Hepatocyte (in vitro differentiated cells): ENCODE data around the gene UBE2L6. TPM values are rescaled to one million over a fixed set of nuclear protein-coding genes. Genes with fewer than 3 reads are reported as not detected.

Experiments
- DNase-seq: peaks from one replicate; pipeline ENCODE4 v3.0.0-alpha.2; 2016; ENCODE audit warnings: low spot score
- H2AFZ ChIP-seq: fragments of 200-600 bp; sonication (generic); 2 replicates; pipeline ENCODE4 v1.6.0; 2016; ENCODE audit warnings: antibody characterized with exemption, mild to moderate bottlenecking
- H3K27ac ChIP-seq: fragments of 200-600 bp; sonication (generic); 2 replicates; pipeline ENCODE4 v1.5.1; 2016; ENCODE audit warnings: mild to moderate bottlenecking
- H3K27me3 ChIP-seq: fragments of 200-600 bp; sonication (generic); 2 replicates; pipeline ENCODE4 v1.6.1; 2016
- H3K36me3 ChIP-seq: fragments of 200-600 bp; sonication (generic); replicated peaks from 2 replicates; pipeline ENCODE4 v1.5.1; 2016; ENCODE audit warnings: low read depth; ENCODE audit not compliant: insufficient read depth
- H3K4me1 ChIP-seq: fragments of 200-600 bp; sonication (generic); 2 replicates; pipeline ENCODE4 v1.5.1; 2016; ENCODE audit warnings: mild to moderate bottlenecking, moderate library complexity; ENCODE audit not compliant: insufficient read depth
- H3K4me2 ChIP-seq: fragments of 200-600 bp; sonication (generic); 2 replicates; pipeline ENCODE4 v1.6.0; 2016
- H3K4me3 ChIP-seq: fragments of 200-600 bp; sonication (generic); 2 replicates; pipeline ENCODE4 v1.5.1; 2016; ENCODE audit warnings: mild to moderate bottlenecking
- H3K79me2 ChIP-seq: fragments of 200-600 bp; sonication (generic); 2 replicates; pipeline ENCODE4 v1.6.0; 2017; ENCODE audit warnings: mild to moderate bottlenecking
- H3K9me2 ChIP-seq: fragments of 200-600 bp; sonication (generic); replicated peaks from 2 replicates; pipeline ENCODE4 v1.6.0; 2017; ENCODE audit warnings: mild to moderate bottlenecking; ENCODE audit not compliant: insufficient read depth
- H3K9me3 ChIP-seq: fragments of 200-600 bp; sonication (generic); 2 replicates; pipeline ENCODE4 v1.5.1; 2016; ENCODE audit warnings: low read depth, mild to moderate bottlenecking
- H4K20me1 ChIP-seq: fragments of 200-600 bp; sonication (generic); 2 replicates; pipeline ENCODE4 v1.6.0; 2016; ENCODE audit warnings: mild to moderate bottlenecking; ENCODE audit not compliant: insufficient read depth, poor library complexity, severe bottlenecking
- CTCF ChIP-seq: fragments of 200-600 bp; sonication (generic); IDR thresholded peaks from 2 replicates; pipeline ENCODE4 v1.5.1; 2016; ENCODE audit warnings: antibody characterized with exemption, mild to moderate bottlenecking; ENCODE audit not compliant: poor library complexity
- EZH2 ChIP-seq: fragments of 200-600 bp; sonication (generic); IDR thresholded peaks from 2 replicates; pipeline ENCODE4 v1.6.1; 2016; ENCODE audit warnings: antibody characterized with exemption, mild to moderate bottlenecking, borderline replicate concordance
- EZH2phosphoT487 ChIP-seq: fragments of 200-600 bp; sonication (generic); IDR thresholded peaks from one replicate; pipeline ENCODE4 v1.6.1; 2018; ENCODE audit warnings: antibody characterized with exemption, mild to moderate bottlenecking, low read depth, moderate library complexity; ENCODE audit not compliant: unreplicated experiment, severe bottlenecking
- WGBS: methylation state at CpG from one replicate; pipeline ENCODE4 v1.1.6; 2016; ENCODE audit warnings: low lambda C conversion rate; ENCODE audit errors: missing lambda C conversion rate; 5-methylcytosine and 5-hydroxymethylcytosine counted together
- polyA plus RNA-seq: library from polyadenylated mRNA; unstranded; fragments of >200 nt; fragmentation: Nextera tagmentation; extraction: Ambion mirVana; gene quantifications from 2 replicates; pipeline ENCODE4 v1.2.1, GENCODE V29; 2016
- total RNA-seq: library from RNA; depleted of rRNA; stranded (reverse); fragments of >200 nt; gene quantifications from 2 replicates; pipeline ENCODE4 v1.2.3, GENCODE V29; 2014

Gene UBE2L6
- 40.6 and 45.7 TPM in 2 replicates for total RNA-seq
- polyA plus RNA-seq: 109 and 113 TPM in 2 replicates

- Histone ChIP-seq H3K27ac (peak within 1 kb of the TSS; percentile 76), H2AFZ (peak within 1 kb of the TSS; percentile 99), H3K4me3 (peak within 1 kb of the TSS; percentile 91), H3K4me2 (peak within 1 kb of the TSS; percentile 94), H3K4me1 (peaks cover 3% of the 10 kb centered on the region), H3K36me3 (no peaks in the 10 kb centered on the region), H3K9me2 (no peaks in the 10 kb centered on the region), H3K27me3 (no peaks in the 10 kb centered on the region), H3K79me2 (peaks cover 28% of the 10 kb centered on the region), H3K9me3 (no peaks in the 10 kb centered on the region), H4K20me1 (no peaks in the 10 kb centered on the region)
- DNase-seq: peak; percentile 78
- no peak for TF ChIP-seq CTCF
- TF ChIP-seq EZH2phosphoT487: no peak
- TF ChIP-seq EZH2: no peak
- under 1% methylated on average over 56 of the region's 92 CpGs for WGBS
Observed at GRCh38 chr11:57567515-57568329, at the start of gene UBE2L6. Gene UBE2L6 (minus strand): TSS chr11:57567672. CDS start chr11:57567611, 61 bp downstream.

GRCh38 chr11:57616595-57616994, 49.1 kb upstream of the UBE2L6 start:
- 82% methylated on average over 3 of the region's 3 CpGs for WGBS
- Histone ChIP-seq H3K9me2 (no peaks in the 10 kb centered on the region), H3K9me3 (no peaks in the 10 kb centered on the region), H4K20me1 (no peaks in the 10 kb centered on the region), H3K36me3 (no peaks in the 10 kb centered on the region), H3K4me3 (no peak overlapping the region), H3K4me2 (no peak overlapping the region), H3K4me1 (no peaks in the 10 kb centered on the region), H2AFZ (no peak overlapping the region), H3K79me2 (no peaks in the 10 kb centered on the region), H3K27ac (no peak overlapping the region), H3K27me3 (no peaks in the 10 kb centered on the region)
- no peak for DNase-seq
- TF ChIP-seq EZH2phosphoT487 (no peak), EZH2 (no peak), CTCF (no peak)

GRCh38 chr11:57615308-57615707, 47.8 kb upstream of the UBE2L6 start:
- Histone ChIP-seq H2AFZ (no peak overlapping the region), H3K9me2 (no peaks in the 10 kb centered on the region), H3K9me3 (no peaks in the 10 kb centered on the region), H3K27ac (no peak overlapping the region), H4K20me1 (no peaks in the 10 kb centered on the region), H3K79me2 (no peaks in the 10 kb centered on the region), H3K4me3 (no peak overlapping the region), H3K4me1 (no peaks in the 10 kb centered on the region), H3K27me3 (no peaks in the 10 kb centered on the region), H3K4me2 (no peak overlapping the region), H3K36me3 (no peaks in the 10 kb centered on the region)
- no peak for DNase-seq
- no peak for TF ChIP-seq EZH2phosphoT487
- no peak for TF ChIP-seq CTCF
- no peak for TF ChIP-seq EZH2
- 80% methylated on average over 1 of the region's 1 CpG for WGBS
